Suprapubic skin (tissue), 4 donors: ENCODE results near the gene C21orf58. TPM values are rescaled to one million over a fixed set of nuclear protein-coding genes. Genes with fewer than 3 reads are reported as not detected.
A peak's percentile ranks its signal among the peaks of the same experiment; 100 is the strongest.

Source experiments
- DNase-seq, 2 donors: peaks; one replicate each; pipeline ENCODE4 v3.0.0-alpha.2; 2019; ENCODE audit warnings: low spot score in 2 of 2
- H3K27ac ChIP-seq: fragments of 200-600 bp; sonication (generic); one replicate; pipeline ENCODE4 v1.5.1; 2019
- H3K27me3 ChIP-seq: fragments of 200-600 bp; sonication (generic); one replicate; pipeline ENCODE4 v1.5.1; 2019
- H3K36me3 ChIP-seq: fragments of 200-600 bp; sonication (generic); one replicate; pipeline ENCODE4 v1.5.1; 2019
- H3K4me1 ChIP-seq: fragments of 200-600 bp; sonication (generic); one replicate; pipeline ENCODE4 v1.5.1; 2019
- H3K4me3 ChIP-seq: fragments of 200-600 bp; sonication (generic); one replicate; pipeline ENCODE4 v1.5.1; 2019; ENCODE audit warnings: mild to moderate bottlenecking
- H3K9me3 ChIP-seq: fragments of 200-600 bp; sonication (generic); one replicate; pipeline ENCODE4 v1.5.1; 2019
- CTCF ChIP-seq, 2 donors: fragments of 200-600 bp in 1 of 2; fragments of 450-650 bp in 1 of 2; sonication (generic) in 1 of 2; IDR thresholded peaks; one replicate each; pipeline ENCODE4 v1.5.1; 2016 to 2019; ENCODE audit warnings: antibody characterized with exemption in 2 of 2, mild to moderate bottlenecking in 1 of 2, moderate library complexity in 1 of 2
- EP300 ChIP-seq: sonication (generic); formaldehyde crosslinking; IDR thresholded peaks from one replicate; pipeline ENCODE4 v1.6.1; 2017; ENCODE audit warnings: antibody characterized with exemption
- POLR2A ChIP-seq, 2 donors: fragments of 450-650 bp; IDR thresholded peaks; one replicate each; pipeline ENCODE4 v1.6.1; 2017; ENCODE audit warnings: antibody characterized with exemption in 2 of 2, mild to moderate bottlenecking in 2 of 2, moderate library complexity in 2 of 2
- POLR2AphosphoS5 ChIP-seq, 3 donors: sonication (generic); formaldehyde crosslinking; IDR thresholded peaks; one replicate each; pipeline ENCODE4 v1.6.1; 2017; ENCODE audit warnings: antibody characterized with exemption in 3 of 3
- WGBS: methylation state at CpG from one replicate; pipeline ENCODE4 v1.1.5; 2018; 5-methylcytosine and 5-hydroxymethylcytosine counted together
- total RNA-seq, 4 donors: library from RNA; depleted of rRNA; stranded (reverse); fragments of >200 nt; gene quantifications; one replicate each; pipeline ENCODE4 v1.1.0, GENCODE V29; 2016

C21orf58 gene
- total RNA-seq, 4 donors from 2014 or later: 0.73 to 9.7 (median 3.5) TPM

DNA sequence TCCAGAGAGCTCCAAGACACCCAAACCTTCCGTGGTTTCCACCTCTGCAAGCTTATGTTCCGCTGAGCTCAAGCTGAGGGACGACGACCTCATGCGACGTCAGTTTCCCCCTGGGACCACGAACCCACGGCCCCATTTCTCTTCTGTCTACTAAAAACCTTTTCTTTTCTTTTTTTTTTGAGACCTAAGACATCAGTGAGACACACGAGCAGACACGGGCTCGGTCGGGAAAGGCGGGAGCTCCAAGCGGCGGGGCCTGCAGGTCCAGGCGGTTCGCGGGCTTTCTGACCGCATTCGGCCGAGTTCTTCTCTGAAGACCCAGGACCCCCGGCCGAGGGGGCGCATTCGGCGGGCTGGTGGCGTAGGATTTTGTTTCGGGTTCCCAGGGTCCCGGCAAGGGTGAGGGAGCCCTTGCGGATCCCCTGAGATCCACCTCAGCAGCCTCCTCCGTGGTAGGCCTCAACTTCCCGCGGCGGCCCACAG lies 402 bp downstream of the C21orf58 start:
- Histone ChIP-seq H3K27me3 (no peaks in the 10 kb centered on the region), H3K4me3 (peak overlapping the region; percentile 100), H3K4me1 (peaks cover 30% of the 10 kb centered on the region), H3K27ac (no peak overlapping the region), H3K9me3 (no peaks in the 10 kb centered on the region), H3K36me3 (peaks cover 5% of the 10 kb centered on the region)
- under 1% methylated on average over 27 of the region's 34 CpGs for WGBS
- DNase-seq: peak in 1 of 2 donors; percentile 83
- TF ChIP-seq POLR2AphosphoS5 (IDR thresholded peaks at IDR 0.05) (no peak), EP300 (no peak), CTCF (IDR thresholded peaks at IDR 0.05) (no peak), POLR2A (IDR thresholded peaks at IDR 0.05) (no peak)

- DNase-seq: no peak
- Histone ChIP-seq H3K27ac (no peak overlapping the region), H3K36me3 (no peaks in the 10 kb centered on the region), H3K4me3 (peak overlapping the region; percentile 100), H3K27me3 (no peaks in the 10 kb centered on the region), H3K4me1 (peaks cover 30% of the 10 kb centered on the region), H3K9me3 (no peaks in the 10 kb centered on the region)
- 6% methylated on average over 30 of the region's 50 CpGs for WGBS
- TF ChIP-seq POLR2AphosphoS5 (IDR thresholded peaks at IDR 0.05) (no peak), CTCF (IDR thresholded peaks at IDR 0.05) (no peak), POLR2A (IDR thresholded peaks at IDR 0.05) (no peak), EP300 (no peak)
Observed at GRCh38 chr21:46322351-46323226, 1.1 kb downstream of the C21orf58 start.

DNA sequence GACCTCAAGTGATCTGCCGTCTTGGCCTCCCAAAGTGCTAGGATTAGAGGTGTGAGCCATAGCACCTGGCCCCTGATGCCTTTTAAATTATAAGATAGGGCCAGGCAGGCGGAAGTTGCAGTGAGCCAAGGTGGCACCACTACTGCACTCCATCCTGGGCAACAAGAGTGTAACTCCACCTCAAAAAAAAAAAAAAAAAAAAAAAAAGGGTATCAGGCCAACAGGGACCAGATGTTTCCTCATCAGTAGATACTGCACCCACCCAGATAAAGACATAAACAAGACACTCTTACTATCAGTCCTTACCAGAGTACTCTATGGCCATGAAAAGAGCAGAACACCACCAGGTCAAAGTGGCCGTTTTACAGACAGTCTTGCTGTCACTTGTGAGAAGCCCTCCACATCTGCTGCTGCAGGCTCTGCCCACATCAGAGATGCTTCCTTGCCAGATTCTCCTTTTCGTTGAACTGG lies 3.3 kb downstream of the C21orf58 start:
- DNase-seq: no peak
- Histone ChIP-seq H3K27ac (no peak overlapping the region), H3K9me3 (no peaks in the 10 kb centered on the region), H3K4me1 (peaks cover 21% of the 10 kb centered on the region), H3K4me3 (no peak overlapping the region), H3K27me3 (no peaks in the 10 kb centered on the region), H3K36me3 (no peaks in the 10 kb centered on the region)
- no peak for TF ChIP-seq POLR2AphosphoS5 (IDR thresholded peaks at IDR 0.05)
- TF ChIP-seq EP300: no peak
- TF ChIP-seq CTCF (IDR thresholded peaks at IDR 0.05): no peak
- TF ChIP-seq POLR2A (IDR thresholded peaks at IDR 0.05): no peak
- WGBS: 60% methylated on average over 4 of the region's 4 CpGs

GRCh38 chr21:46319186-46319585 lies 4.5 kb downstream of the C21orf58 start:
- Histone ChIP-seq H3K4me3 (no peak overlapping the region), H3K27me3 (no peaks in the 10 kb centered on the region), H3K36me3 (no peaks in the 10 kb centered on the region), H3K4me1 (peaks cover 17% of the 10 kb centered on the region), H3K27ac (no peak overlapping the region), H3K9me3 (no peaks in the 10 kb centered on the region)
- DNase-seq: no peak
- TF ChIP-seq CTCF (IDR thresholded peaks at IDR 0.05) (no peak), EP300 (no peak), POLR2AphosphoS5 (IDR thresholded peaks at IDR 0.05) (no peak), POLR2A (IDR thresholded peaks at IDR 0.05) (no peak)
- WGBS: 92% methylated on average over 7 of the region's 7 CpGs

DNA sequence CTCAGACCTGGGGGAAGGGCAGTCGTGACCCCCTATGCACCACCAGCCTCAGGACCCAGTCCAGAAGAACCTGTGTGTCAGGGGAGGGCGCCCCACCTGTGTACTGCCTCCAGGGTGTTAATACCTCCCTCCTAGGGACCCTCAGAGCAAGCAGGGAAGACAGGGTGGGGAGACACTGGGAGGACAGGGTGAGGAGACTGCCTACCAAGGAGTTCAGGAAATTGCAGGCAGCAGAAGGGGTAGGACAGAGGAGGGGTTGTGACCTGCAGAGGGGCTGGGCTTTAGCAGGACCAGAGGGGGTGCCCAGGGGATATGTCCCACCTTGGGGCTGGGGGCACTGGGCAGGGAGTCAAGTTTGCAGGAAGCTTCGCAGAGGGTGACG lies 5.2 kb downstream of the C21orf58 start:
- peaks cover 17% of the 10 kb centered on the region for H3K4me1 ChIP-seq
- no peak for DNase-seq
- TF ChIP-seq POLR2A (IDR thresholded peaks at IDR 0.05) (no peak), POLR2AphosphoS5 (IDR thresholded peaks at IDR 0.05) (no peak), CTCF (IDR thresholded peaks at IDR 0.05) (no peak), EP300 (no peak)
- no peak overlapping the region for H3K27ac ChIP-seq
- H3K27me3 ChIP-seq: no peaks in the 10 kb centered on the region
- WGBS: 91% methylated on average over 4 of the region's 4 CpGs
- no peaks in the 10 kb centered on the region for H3K9me3 ChIP-seq
- no peak overlapping the region for H3K4me3 ChIP-seq
- peaks cover 2% of the 10 kb centered on the region for H3K36me3 ChIP-seq
